ENCODE measurements around the gene DNMT3A.

The DNMT3A gene

GRCh38 chr2:25341753-25342371 is at the start of gene DNMT3A:
Gene DNMT3A, minus strand, starts transcription at chr2:25341925. Its CDS starts 27,941 bp downstream, at chr2:25313984.
- DNase-seq = no peak

GRCh38 chr2:25389161-25389560 is 47.4 kb upstream of the DNMT3A start:
- DNase-seq = no peak

DNA sequence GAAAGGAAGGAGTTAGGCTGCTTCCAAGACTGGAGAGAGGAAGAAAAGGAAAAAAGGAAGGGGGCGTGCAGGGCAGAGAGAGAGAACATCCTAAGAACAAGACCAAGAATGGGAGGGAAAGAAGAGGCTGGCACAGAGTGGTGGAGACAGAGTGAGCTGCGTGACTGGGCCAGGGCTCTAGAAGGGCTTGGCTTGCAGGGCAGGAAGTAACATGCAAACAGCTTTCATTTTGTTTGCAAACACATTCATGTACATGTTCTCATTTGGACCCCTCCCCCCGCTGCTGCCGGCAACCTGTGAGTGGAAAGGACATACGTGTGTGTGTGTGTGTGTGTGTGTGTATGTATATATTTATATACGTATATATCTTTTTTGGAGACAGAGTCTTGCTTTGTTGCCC is 46.8 kb upstream of the DNMT3A start:
- DNase-seq = no peak

DNA sequence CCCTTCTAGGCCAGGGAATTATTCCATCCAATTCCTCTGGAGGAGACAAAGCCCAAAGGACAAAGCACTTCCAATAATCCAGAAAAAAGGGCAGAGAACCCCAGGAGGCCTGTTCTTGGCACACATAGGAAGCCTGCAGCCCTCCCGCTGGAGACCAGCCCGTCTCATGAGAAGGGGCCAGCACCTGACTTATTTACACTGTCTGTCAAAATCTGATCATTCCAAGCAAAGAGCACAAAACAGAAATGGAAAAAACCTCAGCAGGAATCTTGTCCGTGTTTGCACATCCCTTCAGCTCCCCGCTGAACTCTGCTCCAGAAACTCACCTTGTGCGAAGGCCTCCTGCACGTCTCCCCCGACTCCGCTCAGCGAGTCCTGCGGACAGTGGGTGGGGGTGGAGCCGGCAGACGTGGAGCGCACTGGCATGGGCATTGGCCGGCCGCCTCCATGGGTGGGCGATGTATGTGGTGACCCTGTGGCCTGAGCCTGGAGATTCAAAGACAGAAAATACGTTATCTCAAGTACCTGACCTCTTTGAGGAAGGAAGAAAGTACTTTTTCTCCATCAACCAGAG is 46.2 kb upstream of the DNMT3A start:
- no peak for DNase-seq

GRCh38 chr2:25386971-25387875 is 45.5 kb upstream of the DNMT3A start:
- DNase-seq = no peak

DNA sequence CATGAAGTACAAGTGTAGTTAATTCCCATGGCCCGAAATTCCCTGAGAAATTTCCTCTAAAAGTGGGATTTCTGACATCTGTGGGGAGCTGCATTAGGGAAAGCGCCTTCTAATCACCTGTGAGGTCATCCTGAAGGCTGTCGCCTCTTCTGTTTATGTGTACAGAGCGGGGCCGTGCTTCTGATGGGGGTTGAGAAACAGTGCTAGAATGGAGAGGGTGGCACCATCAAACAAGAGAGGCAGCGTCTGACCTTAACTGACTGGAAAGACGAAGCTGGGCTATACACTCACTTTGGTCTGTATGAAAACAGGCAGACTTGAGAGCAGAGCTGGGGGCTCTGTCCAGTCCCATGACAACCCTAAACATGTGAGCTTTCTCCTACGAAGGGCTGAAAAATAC is 44.2 kb upstream of the DNMT3A start:
- DNase-seq = no peak

GRCh38 chr2:25383806-25384205 is 42.1 kb upstream of the DNMT3A start:
- no peak for DNase-seq

GRCh38 chr2:25381502-25381901 is 39.8 kb upstream of the DNMT3A start:
- DNase-seq = no peak

DNA sequence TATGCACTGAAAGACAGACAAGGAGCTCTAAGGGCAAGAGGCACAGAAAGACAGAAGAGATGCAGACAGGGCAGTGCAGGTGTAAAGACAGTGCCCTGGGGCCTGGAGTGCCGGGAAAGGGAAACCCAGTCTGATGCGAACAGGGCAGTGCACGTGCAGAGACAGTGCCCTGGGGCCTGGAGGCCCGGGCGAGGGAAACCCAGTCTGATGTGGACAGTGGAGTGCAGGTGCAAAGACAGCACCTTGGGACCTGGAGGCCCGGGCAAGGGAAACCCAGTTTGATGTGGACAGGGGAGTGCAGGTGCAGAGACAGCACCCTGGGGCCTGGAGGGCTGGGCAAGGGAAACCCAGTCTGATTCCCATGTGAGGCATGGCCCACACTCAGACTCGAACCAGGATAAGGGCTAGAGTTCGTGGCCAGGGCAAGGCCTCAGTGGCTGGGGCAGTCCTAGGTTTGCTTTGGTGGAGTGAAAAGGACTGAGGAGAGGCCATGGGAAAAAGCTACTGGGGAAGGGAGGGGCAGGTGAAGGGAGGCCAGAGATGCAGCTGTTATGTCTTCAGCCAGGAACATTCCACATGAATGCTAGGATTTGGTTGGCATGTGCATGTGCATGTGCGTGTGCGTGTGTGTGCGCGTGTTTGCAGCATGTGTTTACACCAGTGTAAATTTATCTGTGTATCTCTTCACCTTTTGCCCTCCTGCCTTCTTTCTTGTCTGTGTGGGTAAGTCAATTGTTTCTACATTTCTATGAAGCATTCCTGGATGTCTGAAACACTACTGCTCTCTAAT is 39.1 kb upstream of the DNMT3A start:
- no peak for DNase-seq

DNA sequence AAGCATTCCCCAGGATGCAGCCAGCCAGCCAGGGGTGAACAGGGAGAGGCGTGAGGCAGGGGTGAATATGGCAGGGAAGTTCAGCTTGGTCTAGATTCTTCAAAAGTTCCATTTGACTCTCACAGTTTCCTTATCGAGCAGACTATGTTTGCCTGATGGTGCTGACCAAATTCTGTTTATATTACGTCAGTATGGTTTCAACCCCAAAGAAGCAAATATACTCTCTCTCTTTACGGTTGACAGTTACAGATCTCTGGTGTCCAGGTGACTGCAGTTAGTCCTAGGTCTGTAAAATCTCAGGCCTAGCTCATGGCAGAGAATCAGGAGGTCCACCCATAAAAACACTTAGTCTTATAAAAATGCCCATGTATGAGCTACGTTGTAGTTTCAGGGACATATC is 38.3 kb upstream of the DNMT3A start:
- no peak for DNase-seq

GRCh38 chr2:25379535-25379934 is 37.8 kb upstream of the DNMT3A start:
- DNase-seq = no peak

- no peak for DNase-seq
Measured at GRCh38 chr2:25378731-25379490, 37.2 kb upstream of the DNMT3A start.

- no peak for DNase-seq
Measured at GRCh38 chr2:25377822-25378421, 36.2 kb upstream of the DNMT3A start.

- DNase-seq = peak; percentile 46
Measured at GRCh38 chr2:25376750-25377621, 35.3 kb upstream of the DNMT3A start.

DNA sequence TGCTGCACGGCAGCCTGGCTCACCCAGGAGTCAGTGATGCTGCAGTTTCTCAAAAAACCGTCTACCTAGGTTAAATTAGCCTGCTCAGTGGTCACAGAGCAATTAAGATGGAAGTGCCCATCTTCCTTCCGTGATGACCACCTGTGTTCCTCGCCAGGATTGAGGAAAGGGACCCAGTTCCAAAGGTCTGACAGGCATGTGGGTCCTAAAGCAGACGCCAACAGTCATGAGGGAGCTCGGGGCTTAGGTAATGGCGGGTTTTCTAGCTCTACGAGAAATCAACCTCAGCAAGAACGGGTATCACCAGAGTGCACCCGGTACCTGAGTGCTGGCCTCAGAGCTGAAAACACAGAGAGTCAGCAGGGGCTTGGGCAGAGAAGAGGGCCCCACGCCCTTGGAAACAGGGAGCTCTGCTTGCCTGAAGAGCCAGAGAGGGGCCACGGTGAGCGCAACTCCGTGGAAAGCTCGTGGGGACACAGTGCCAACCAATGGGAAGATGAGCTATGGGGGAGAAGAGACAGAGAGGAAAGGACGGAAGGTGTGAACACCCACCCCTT is 34.3 kb upstream of the DNMT3A start:
- DNase-seq = no peak

DNA sequence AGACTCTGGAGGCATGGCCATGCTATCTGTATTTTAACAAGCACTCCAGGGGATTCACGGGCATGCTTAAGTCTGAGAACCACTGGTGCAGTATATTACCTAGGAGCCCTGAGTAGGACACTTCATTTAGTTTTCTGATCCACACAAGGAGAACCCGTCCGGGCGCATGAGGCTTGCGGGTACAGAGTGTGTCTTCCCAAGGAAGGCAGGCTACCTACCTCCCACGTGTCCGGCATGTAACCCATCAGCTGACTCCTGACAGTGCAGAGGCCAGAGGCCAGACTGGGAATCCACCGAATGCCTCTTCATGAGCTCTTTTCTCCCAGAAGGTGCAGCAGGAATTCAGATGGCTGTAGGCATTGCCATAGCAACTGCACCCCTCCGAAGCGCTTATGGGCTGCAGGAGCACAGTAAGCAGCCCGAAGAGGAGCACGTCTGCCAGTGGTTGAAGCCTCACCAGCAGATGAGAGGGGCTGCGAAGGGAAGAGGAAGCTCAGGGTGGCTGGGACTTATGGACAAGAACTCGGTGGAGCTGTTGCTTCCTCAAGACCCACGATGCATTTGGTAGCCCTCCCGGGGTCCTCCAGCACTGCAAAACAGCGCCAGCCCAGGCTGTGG is 33.8 kb upstream of the DNMT3A start:
- no peak for DNase-seq

GRCh38 chr2:25374827-25375226 is 33.1 kb upstream of the DNMT3A start:
- no peak for DNase-seq

- no peak for DNase-seq
Measured at GRCh38 chr2:25374411-25374810, 32.7 kb upstream of the DNMT3A start.

DNA sequence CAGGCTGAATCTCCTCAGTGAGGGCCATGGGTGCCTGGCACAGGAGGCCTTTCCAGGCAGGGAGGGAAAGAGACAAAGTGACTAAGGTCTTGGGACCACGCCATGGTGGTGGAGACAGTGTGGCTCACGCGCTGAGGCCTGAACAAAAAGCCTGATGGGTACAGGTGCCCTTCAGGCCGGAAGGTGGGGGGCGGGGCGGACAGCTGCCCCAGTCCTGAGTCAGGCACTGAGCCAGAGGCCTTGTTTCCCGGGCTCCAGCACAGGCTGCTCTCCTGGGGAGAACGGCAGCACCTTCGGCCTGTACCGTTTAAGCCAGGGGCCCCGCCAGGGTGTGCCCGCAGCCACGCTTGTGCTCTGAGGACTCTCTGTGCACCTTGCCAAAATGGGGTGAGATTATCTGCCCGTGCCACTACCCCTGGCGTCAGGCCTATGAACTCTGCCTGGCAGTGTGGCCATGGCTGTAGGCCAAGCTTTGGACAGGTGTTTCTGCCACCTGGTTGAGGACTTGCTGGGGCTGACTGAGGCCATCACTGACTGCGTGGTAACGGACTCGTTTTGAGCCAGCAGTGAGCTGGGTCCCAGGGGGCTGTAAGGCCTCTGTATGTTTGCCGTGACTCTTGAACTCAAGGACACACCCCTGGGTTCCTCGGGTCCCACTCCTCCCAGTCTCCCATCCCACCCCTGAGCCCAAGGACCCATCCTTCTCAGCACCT is 31.7 kb upstream of the DNMT3A start:
- no peak for DNase-seq

Data from NCI-H187 treated with DMSO at 0.1 percent for 48 hours (cell line).